GM18519 (cell line): Measurements from ENCODE around the gene MYL10.

ENCODE experiments used
- ATAC-seq: cut with Tn5 transposase; IDR thresholded peaks from one replicate; pipeline ENCODE4 v1.9.1; 2021; ENCODE audit warnings: mild to moderate bottlenecking, moderate library complexity; ENCODE audit not compliant: unreplicated experiment, low FRiP score

The MYL10 gene

GRCh38 chr7:101578552-101578951 is 50.5 kb downstream of the MYL10 start:
- no peak for ATAC-seq

DNA sequence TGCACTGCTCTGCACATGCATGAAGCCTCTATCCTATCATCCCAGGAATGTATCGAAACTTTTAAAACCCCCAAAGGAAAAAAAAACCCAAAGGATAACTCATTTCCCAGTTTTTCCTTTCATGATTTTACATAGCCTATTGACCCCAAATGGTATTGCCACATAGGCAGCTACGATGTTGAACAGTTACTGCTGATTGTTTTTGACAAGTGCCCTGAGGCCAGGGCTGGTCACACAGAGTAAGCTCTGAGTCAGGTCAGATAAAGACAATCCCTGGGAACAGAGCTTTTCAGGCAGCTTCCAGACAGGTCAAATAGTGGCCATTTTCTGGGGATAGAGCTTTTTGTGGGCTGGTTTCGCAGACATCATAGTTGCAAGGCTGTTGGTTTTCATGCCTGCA is 52.1 kb downstream of the MYL10 start:
- ATAC-seq: no peak

- ATAC-seq: no peak
These were observed 53.4 kb downstream of the MYL10 start for GRCh38 chr7:101575721-101576120.

- no peak for ATAC-seq
These were observed 53.9 kb downstream of the MYL10 start for GRCh38 chr7:101575168-101575567.

- no peak for ATAC-seq
These were observed 56.9 kb downstream of the MYL10 start for GRCh38 chr7:101572156-101572555.

- ATAC-seq: no peak
These were observed 61.9 kb downstream of the MYL10 start for GRCh38 chr7:101567230-101567629.

GRCh38 chr7:101565601-101566209 is 63.4 kb downstream of the MYL10 start:
- no peak for ATAC-seq

GRCh38 chr7:101564778-101565211 is 64.3 kb downstream of the MYL10 start:
- ATAC-seq: no peak

DNA sequence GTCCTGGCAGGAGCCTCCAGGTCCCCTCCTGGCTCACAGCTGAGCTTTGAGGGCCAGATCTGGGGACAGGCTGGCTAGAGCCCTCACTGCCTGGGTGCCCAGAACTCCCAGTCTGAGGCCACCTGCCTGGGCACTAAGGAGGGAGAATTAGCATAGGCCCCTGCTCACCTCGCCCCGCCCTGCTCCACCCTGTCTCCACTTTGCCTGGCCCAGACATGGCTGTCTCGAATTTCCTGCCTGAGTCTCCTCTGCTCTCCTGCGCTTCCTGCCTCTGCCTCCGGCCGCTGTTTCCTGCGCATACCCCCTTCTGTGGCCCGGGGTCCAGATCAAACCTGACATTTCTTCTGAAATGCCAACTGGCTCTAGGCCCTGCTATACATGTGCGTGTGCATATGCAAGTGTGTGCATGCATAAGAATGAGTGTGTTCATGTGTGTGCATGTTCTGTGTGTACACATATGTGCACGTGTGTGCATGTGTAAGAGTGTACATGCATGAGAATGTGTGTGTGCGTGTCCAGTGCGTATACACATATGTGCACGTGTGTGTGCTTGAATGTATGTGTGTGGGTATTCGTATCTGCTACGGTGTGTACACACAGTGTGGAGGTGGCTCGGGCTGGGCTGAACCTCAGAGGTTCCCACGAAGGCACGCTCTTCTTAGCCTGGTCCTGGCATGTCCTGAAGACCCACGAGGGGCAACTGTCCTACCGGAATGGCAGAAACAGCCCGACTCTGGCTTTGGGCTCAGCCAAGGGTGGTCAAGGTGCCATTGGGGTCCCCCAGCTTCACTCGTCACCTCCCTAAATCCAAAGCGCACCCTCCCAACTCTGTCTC is 64.9 kb downstream of the MYL10 start:
- no peak for ATAC-seq
